Glutamatergic neuron (in vitro differentiated cells): ENCODE measurements around the gene OOSP3. TPM values are rescaled to one million over a fixed set of nuclear protein-coding genes. Genes with fewer than 3 reads are reported as not detected.

Experiments used
- DNase-seq: peaks from one replicate; pipeline ENCODE4 v3.0.0; 2022
- H3K27ac Mint-ChIP-seq: one replicate; pipeline ENCODE4 v1.8.0; 2020; ENCODE audit warnings: mild to moderate bottlenecking, mixed read lengths, inconsistent platforms; ENCODE audit not compliant: unreplicated experiment
- H3K27me3 Mint-ChIP-seq: one replicate; pipeline ENCODE4 v1.8.0; 2020; ENCODE audit warnings: mild to moderate bottlenecking, moderate library complexity, mixed read lengths, inconsistent platforms; ENCODE audit not compliant: unreplicated experiment
- H3K36me3 Mint-ChIP-seq: one replicate; pipeline ENCODE4 v1.8.0; 2020; ENCODE audit warnings: mild to moderate bottlenecking, mixed read lengths, inconsistent platforms; ENCODE audit not compliant: unreplicated experiment
- H3K4me1 Mint-ChIP-seq: one replicate; pipeline ENCODE4 v1.8.0; 2020; ENCODE audit warnings: mild to moderate bottlenecking, low read depth, mixed read lengths, inconsistent platforms; ENCODE audit not compliant: unreplicated experiment
- H3K4me3 Mint-ChIP-seq: one replicate; pipeline ENCODE4 v1.8.0; 2020; ENCODE audit warnings: mild to moderate bottlenecking, mixed read lengths, inconsistent platforms; ENCODE audit not compliant: unreplicated experiment
- H3K9me3 Mint-ChIP-seq: one replicate; pipeline ENCODE4 v1.8.0; 2020; ENCODE audit warnings: mild to moderate bottlenecking, moderate library complexity, mixed read lengths, inconsistent platforms; ENCODE audit not compliant: unreplicated experiment
- total RNA-seq: library from RNA; stranded (reverse); fragmentation: NEBNext Ultra II Directional; extraction: Animal tissue kit (Norgen Biotek cat#: 25700); gene quantifications from one replicate; pipeline ENCODE4 v1.2.1, GENCODE V29; 2021; ENCODE audit not compliant: unreplicated experiment
- TF ChIP-seq, protein P1 (sequence below): fragments of 200-600 bp; sonication (generic); IDR thresholded peaks from one replicate; pipeline ENCODE4 v1.5.0; 2021; ENCODE audit not compliant: partially characterized antibody, unreplicated experiment

Gene OOSP3
- total RNA-seq, 1 donor from 2014 or later = not detected

DNA sequence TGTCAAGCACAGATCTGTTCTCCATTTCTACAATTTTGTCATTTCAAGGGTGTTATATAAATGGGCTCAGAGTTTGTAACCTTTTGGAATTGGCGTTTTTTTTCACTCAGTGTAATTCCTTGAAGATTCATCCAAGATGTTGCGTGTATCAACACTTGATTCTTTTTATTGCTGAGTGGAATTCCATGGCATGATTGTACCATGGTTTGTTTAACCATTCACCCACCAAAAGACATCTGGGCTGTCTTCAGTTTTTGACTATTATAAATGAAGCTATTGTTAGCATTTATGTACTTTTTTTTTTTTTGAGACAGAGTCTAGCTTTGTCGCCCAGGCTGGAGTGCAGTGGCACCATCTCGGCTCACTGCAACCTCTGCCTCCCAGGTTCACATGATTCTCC lies 62.5 kb downstream of the OOSP3 start:
- H3K36me3 Mint-ChIP-seq = no peaks in the 10 kb centered on the region

DNA sequence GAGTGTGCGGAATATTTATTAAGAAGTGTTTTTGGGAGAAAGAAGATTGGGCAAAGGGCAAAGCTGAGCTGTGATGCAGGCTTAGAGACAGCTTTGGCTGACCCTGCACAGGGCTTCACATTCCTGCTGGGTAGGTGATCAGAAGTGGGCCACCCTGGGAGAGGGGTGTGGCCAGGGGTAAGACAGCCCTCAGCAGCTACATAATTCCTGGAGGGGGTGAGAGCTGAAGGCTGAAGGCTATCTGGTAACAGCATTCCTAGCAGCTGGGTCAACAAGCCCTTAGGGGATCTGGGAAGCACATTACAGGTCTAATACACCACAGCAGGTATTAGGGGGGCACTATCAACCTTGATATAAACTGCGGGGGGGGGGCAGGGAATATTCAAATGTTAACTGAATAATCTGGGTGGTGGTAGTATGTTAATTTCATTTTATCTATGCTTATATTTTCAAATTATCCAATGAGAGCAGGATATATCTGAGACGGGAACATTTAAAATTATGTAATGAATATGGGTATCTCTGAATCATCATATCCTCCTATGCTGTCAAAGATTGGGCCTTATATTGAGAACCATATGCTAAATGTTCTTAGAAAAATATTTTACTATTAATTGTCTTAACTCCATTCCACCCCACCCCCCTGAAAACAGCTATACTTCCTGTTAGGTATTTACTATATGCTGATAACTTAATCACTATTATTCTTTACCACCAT lies 65.6 kb downstream of the OOSP3 start:
- TF ChIP-seq, protein P1, sequence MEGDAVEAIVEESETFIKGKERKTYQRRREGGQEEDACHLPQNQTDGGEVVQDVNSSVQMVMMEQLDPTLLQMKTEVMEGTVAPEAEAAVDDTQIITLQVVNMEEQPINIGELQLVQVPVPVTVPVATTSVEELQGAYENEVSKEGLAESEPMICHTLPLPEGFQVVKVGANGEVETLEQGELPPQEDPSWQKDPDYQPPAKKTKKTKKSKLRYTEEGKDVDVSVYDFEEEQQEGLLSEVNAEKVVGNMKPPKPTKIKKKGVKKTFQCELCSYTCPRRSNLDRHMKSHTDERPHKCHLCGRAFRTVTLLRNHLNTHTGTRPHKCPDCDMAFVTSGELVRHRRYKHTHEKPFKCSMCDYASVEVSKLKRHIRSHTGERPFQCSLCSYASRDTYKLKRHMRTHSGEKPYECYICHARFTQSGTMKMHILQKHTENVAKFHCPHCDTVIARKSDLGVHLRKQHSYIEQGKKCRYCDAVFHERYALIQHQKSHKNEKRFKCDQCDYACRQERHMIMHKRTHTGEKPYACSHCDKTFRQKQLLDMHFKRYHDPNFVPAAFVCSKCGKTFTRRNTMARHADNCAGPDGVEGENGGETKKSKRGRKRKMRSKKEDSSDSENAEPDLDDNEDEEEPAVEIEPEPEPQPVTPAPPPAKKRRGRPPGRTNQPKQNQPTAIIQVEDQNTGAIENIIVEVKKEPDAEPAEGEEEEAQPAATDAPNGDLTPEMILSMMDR = no peak
- H3K4me3 Mint-ChIP-seq = no peak overlapping the region
- no peak for DNase-seq
- H3K36me3 Mint-ChIP-seq = no peaks in the 10 kb centered on the region
- peaks cover 2% of the 10 kb centered on the region for H3K27me3 Mint-ChIP-seq
- no peaks in the 10 kb centered on the region for H3K9me3 Mint-ChIP-seq
- H3K4me1 Mint-ChIP-seq = peaks cover 4% of the 10 kb centered on the region
- H3K27ac Mint-ChIP-seq = peak overlapping the region; percentile 89

More for the DNA sequence above, 62.5 kb downstream of the OOSP3 start:
- Mint-ChIP-seq H3K9me3 (no peaks in the 10 kb centered on the region), H3K27ac (no peak overlapping the region), H3K4me3 (no peak overlapping the region), H3K27me3 (peaks cover 2% of the 10 kb centered on the region), H3K4me1 (peaks cover 2% of the 10 kb centered on the region)
- TF ChIP-seq, protein P1 = no peak
- no peak for DNase-seq

DNA sequence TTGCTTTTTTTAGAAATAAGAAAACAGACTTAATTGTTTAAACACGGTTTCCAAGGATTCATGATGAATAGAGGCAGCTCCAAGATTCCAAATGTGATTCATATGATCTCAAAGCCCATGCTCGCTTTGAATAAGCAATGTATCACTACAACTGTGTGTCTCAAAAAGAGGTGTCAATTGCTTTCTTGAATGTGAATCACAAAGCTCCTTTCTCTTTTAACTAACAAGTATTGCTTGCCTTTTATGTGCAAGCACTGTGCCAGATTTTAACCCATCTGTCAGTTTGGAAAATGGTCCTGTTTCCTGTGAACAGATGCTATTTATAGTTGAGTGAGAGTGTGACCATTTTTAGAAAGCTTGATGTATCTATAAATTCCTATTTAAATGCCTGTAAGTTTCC lies 66.1 kb downstream of the OOSP3 start:
- Mint-ChIP-seq H3K27me3 (no peaks in the 10 kb centered on the region), H3K27ac (peak overlapping the region; percentile 89), H3K4me1 (peaks cover 4% of the 10 kb centered on the region), H3K4me3 (no peak overlapping the region), H3K9me3 (no peaks in the 10 kb centered on the region), H3K36me3 (no peaks in the 10 kb centered on the region)
- DNase-seq = no peak
- TF ChIP-seq, protein P1 = no peak

Other genes starting within 250 kb of the OOSP3 start
- 17.3 TPM for gene PATL1, start 209.7 kb upstream of the OOSP3 start, total RNA-seq
- not detected for gene OR10V1, start 164.9 kb upstream of the OOSP3 start, total RNA-seq
- gene STX3, start 123.4 kb upstream of the OOSP3 start, total RNA-seq = 42.1 TPM
- 36.4 TPM for gene MRPL16, start 68.0 kb upstream of the OOSP3 start, total RNA-seq
- gene CBLIF, start 33.3 kb upstream of the OOSP3 start, total RNA-seq = not detected
- not detected for gene TCN1, start 12.3 kb upstream of the OOSP3 start, total RNA-seq
- gene OOSP1, start 59.6 kb downstream of the OOSP3 start, total RNA-seq = 0.54 TPM
- not detected for gene OOSP4A, start 85.3 kb downstream of the OOSP3 start, total RNA-seq
- gene OOSP4B, start 138.4 kb downstream of the OOSP3 start, total RNA-seq = not detected
- not detected for gene OOSP2, start 161.6 kb downstream of the OOSP3 start, total RNA-seq
- gene MS4A3, start 177.9 kb downstream of the OOSP3 start, total RNA-seq = not detected
- not detected for gene MS4A2, start 209.9 kb downstream of the OOSP3 start, total RNA-seq